WTC11 (cell line): ENCODE data around the gene CTDNEP1. TPM values are rescaled to one million over a fixed set of nuclear protein-coding genes. Genes with fewer than 3 reads are reported as not detected.

Source experiments
- ATF6 ChIP-seq: sonication (generic); formaldehyde crosslinking; IDR thresholded peaks from 2 replicates; pipeline ENCODE4 v1.8.1; 2023; ENCODE audit warnings: mild to moderate bottlenecking, missing genetic modification reagents
- CDX4 ChIP-seq: fragments of 250-450 bp; sonication (Bioruptor Pico); IDR thresholded peaks from 2 replicates; pipeline ENCODE4 v1.9.0; 2021; ENCODE audit warnings: moderate library complexity, mild to moderate bottlenecking, inconsistent platforms, borderline replicate concordance
- CREB1 ChIP-seq: sonication (generic); formaldehyde crosslinking; IDR thresholded peaks from 2 replicates; pipeline ENCODE4 v1.8.0; 2023; ENCODE audit warnings: mild to moderate bottlenecking, missing genetic modification reagents
- CREM ChIP-seq: sonication (generic); formaldehyde crosslinking; IDR thresholded peaks from 2 replicates; pipeline ENCODE4 v1.8.1; 2022; ENCODE audit warnings: mild to moderate bottlenecking, missing genetic modification reagents, moderate library complexity
- ETV6 ChIP-seq: sonication (generic); formaldehyde crosslinking; IDR thresholded peaks from 2 replicates; pipeline ENCODE4 v1.8.1; 2022; ENCODE audit warnings: mild to moderate bottlenecking, missing genetic modification reagents
- FOXJ3 ChIP-seq: sonication (generic); formaldehyde crosslinking; IDR thresholded peaks from 2 replicates; pipeline ENCODE4 v1.9.0; 2021; ENCODE audit warnings: missing genetic modification reagents, mild to moderate bottlenecking, borderline replicate concordance
- FOXP1 ChIP-seq: sonication (generic); formaldehyde crosslinking; IDR thresholded peaks from 2 replicates; pipeline ENCODE4 v1.8.0; 2022; ENCODE audit warnings: missing genetic modification reagents, mild to moderate bottlenecking, moderate library complexity, borderline replicate concordance
- GABPB1 ChIP-seq: sonication (generic); formaldehyde crosslinking; IDR thresholded peaks from 2 replicates; pipeline ENCODE4 v1.8.1; 2023; ENCODE audit warnings: mild to moderate bottlenecking, missing genetic modification reagents
- GTF2I ChIP-seq: fragments of 250-450 bp; sonication (Bioruptor Pico); conservative IDR thresholded peaks from 2 replicates; pipeline ENCODE4 v1.4.0; 2021; ENCODE audit warnings: mild to moderate bottlenecking
- HMGA2 ChIP-seq: fragments of 250-450 bp; sonication (Bioruptor Pico); IDR thresholded peaks from 2 replicates; pipeline ENCODE4 v1.4.0; 2021; ENCODE audit warnings: mild to moderate bottlenecking, moderate library complexity
- JAZF1 ChIP-seq: fragments of 250-450 bp; sonication (Bioruptor Pico); IDR thresholded peaks from 2 replicates; pipeline ENCODE4 v1.9.0; 2021; ENCODE audit warnings: moderate library complexity, mild to moderate bottlenecking, inconsistent platforms
- KAT7 ChIP-seq: sonication (generic); formaldehyde crosslinking; IDR thresholded peaks from 2 replicates; pipeline ENCODE4 v1.8.1; 2023; ENCODE audit warnings: missing genetic modification reagents, mild to moderate bottlenecking, borderline replicate concordance
- MLX ChIP-seq: sonication (generic); formaldehyde crosslinking; IDR thresholded peaks from 2 replicates; pipeline ENCODE4 v1.8.1; 2023; ENCODE audit warnings: mild to moderate bottlenecking, missing genetic modification reagents, moderate library complexity
- NFYB ChIP-seq: sonication (generic); formaldehyde crosslinking; conservative IDR thresholded peaks from 2 replicates; pipeline ENCODE4 v1.8.0; 2022; ENCODE audit warnings: low read depth, missing genetic modification reagents
- NR3C1 ChIP-seq: sonication (generic); formaldehyde crosslinking; conservative IDR thresholded peaks from 2 replicates; pipeline ENCODE4 v1.8.1; 2023; ENCODE audit warnings: low read depth, mild to moderate bottlenecking, missing genetic modification reagents
- OVOL2 ChIP-seq: fragments of 250-450 bp; sonication (Bioruptor Pico); IDR thresholded peaks from 2 replicates; pipeline ENCODE4 v1.9.0; 2021; ENCODE audit warnings: mild to moderate bottlenecking, borderline replicate concordance
- SMAD3 ChIP-seq: sonication (generic); formaldehyde crosslinking; IDR thresholded peaks from 2 replicates; pipeline ENCODE4 v1.8.0; 2022; ENCODE audit warnings: missing genetic modification reagents, mild to moderate bottlenecking, borderline replicate concordance
- SP1 ChIP-seq: sonication (generic); formaldehyde crosslinking; conservative IDR thresholded peaks from 2 replicates; pipeline ENCODE4 v1.8.1; 2022; ENCODE audit warnings: missing genetic modification reagents
- TP53 ChIP-seq: sonication (generic); formaldehyde crosslinking; IDR thresholded peaks from 2 replicates; pipeline ENCODE4 v1.8.1; 2023; ENCODE audit warnings: mild to moderate bottlenecking, missing genetic modification reagents
- ZBTB21 ChIP-seq: sonication (generic); formaldehyde crosslinking; IDR thresholded peaks from 2 replicates; pipeline ENCODE4 v1.8.1; 2023; ENCODE audit warnings: mild to moderate bottlenecking, missing genetic modification reagents, borderline replicate concordance
- ZNF219 ChIP-seq: sonication (generic); formaldehyde crosslinking; IDR thresholded peaks from 2 replicates; pipeline ENCODE4 v1.8.0; 2023; ENCODE audit warnings: missing genetic modification reagents, mild to moderate bottlenecking, borderline replicate concordance
- ZNF317 ChIP-seq: sonication (generic); formaldehyde crosslinking; IDR thresholded peaks from 2 replicates; pipeline ENCODE4 v1.8.1; 2023; ENCODE audit warnings: low read depth, mild to moderate bottlenecking, moderate library complexity, missing genetic modification reagents, borderline replicate concordance
- ZNF512 ChIP-seq: sonication (generic); formaldehyde crosslinking; IDR thresholded peaks from 2 replicates; pipeline ENCODE4 v1.8.1; 2022; ENCODE audit warnings: missing genetic modification reagents, borderline replicate concordance
- total RNA-seq: library from RNA; stranded (reverse); gene quantifications from 3 replicates; pipeline ENCODE4 v1.2.3, GENCODE V29; 2021
- TF ChIP-seq, protein P1 (sequence below): sonication (generic); formaldehyde crosslinking; IDR thresholded peaks from 2 replicates; pipeline ENCODE4 v1.8.1; 2023; ENCODE audit warnings: mild to moderate bottlenecking, missing genetic modification reagents
- TF ChIP-seq, protein P2 (sequence below): sonication (generic); formaldehyde crosslinking; IDR thresholded peaks from 2 replicates; pipeline ENCODE4 v1.8.0; 2022; ENCODE audit warnings: mild to moderate bottlenecking, missing genetic modification reagents
- TF ChIP-seq, protein P3 (sequence below): fragments of 250-450 bp; sonication (Bioruptor Pico); conservative IDR thresholded peaks from 2 replicates; pipeline ENCODE4 v1.9.0; 2021; ENCODE audit warnings: mild to moderate bottlenecking
- TF ChIP-seq, protein P4 (sequence below): fragments of 250-450 bp; sonication (Bioruptor Pico); IDR thresholded peaks from 2 replicates; pipeline ENCODE4 v1.8.0; 2021; ENCODE audit warnings: mild to moderate bottlenecking
- TF ChIP-seq, protein P5 (sequence below): fragments of 250-450 bp; sonication (Bioruptor Pico); IDR thresholded peaks from 2 replicates; pipeline ENCODE4 v1.9.0; 2021; ENCODE audit warnings: mild to moderate bottlenecking

The CTDNEP1 gene
- total RNA-seq, 1 experiment from 2014 or later: 127 TPM

DNA sequence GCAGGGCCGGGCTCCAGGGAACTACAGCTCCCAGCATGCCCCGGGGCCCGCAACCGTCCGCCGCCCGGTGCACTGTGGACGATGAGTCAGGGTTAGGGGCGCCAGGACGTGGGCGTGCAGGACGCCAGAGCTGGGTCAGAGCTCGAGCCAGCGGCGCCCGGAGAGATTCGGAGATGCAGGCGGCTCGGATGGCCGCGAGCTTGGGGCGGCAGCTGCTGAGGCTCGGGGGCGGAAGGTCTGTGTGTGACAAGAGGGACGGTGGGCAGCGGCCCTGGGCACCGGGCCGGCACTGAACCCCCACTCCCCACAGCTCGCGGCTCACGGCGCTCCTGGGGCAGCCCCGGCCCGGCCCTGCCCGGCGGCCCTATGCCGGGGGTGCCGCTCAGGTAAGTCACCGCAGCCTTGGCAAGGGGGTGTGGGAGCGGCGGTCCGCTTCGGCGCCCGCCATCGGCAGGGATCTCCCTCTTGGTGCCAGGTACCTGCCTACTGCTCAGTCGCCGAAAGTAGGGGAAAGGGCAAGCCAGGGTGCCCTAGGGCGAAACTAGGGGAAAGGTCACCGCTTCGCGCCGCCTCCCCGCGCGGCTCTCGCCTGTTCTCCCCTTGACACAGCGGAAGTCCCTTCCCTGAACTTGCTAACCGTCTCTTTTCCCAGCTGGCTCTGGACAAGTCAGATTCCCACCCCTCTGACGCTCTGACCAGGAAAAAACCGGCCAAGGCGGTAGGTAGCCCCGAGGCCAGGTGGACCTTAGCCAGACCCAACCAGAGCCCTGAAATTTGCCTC, 31.5 kb downstream of the CTDNEP1 start, which contains the start of the genes ACADVL and DLG4 (continued):
- TF ChIP-seq FOXJ3 (CRISPR knock-in tag): no peak
- TF ChIP-seq, protein P1, sequence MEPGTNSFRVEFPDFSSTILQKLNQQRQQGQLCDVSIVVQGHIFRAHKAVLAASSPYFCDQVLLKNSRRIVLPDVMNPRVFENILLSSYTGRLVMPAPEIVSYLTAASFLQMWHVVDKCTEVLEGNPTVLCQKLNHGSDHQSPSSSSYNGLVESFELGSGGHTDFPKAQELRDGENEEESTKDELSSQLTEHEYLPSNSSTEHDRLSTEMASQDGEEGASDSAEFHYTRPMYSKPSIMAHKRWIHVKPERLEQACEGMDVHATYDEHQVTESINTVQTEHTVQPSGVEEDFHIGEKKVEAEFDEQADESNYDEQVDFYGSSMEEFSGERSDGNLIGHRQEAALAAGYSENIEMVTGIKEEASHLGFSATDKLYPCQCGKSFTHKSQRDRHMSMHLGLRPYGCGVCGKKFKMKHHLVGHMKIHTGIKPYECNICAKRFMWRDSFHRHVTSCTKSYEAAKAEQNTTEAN (CRISPR knock-in tag): no peak
- no peak; the same call in 1 of the 2 replicates for TF ChIP-seq HMGA2 (CRISPR knock-in tag)
- no peak for TF ChIP-seq KAT7 (CRISPR knock-in tag)
- no peak for TF ChIP-seq JAZF1 (CRISPR knock-in tag)
- TF ChIP-seq CREB1: no peak
- no peak for TF ChIP-seq TP53
- TF ChIP-seq, protein P2, sequence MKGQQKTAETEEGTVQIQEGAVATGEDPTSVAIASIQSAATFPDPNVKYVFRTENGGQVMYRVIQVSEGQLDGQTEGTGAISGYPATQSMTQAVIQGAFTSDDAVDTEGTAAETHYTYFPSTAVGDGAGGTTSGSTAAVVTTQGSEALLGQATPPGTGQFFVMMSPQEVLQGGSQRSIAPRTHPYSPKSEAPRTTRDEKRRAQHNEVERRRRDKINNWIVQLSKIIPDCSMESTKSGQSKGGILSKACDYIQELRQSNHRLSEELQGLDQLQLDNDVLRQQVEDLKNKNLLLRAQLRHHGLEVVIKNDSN (CRISPR knock-in tag): no peak; the same call in 1 of the 2 replicates
- TF ChIP-seq SP1 (CRISPR knock-in tag): no peak
- no peak; the same call in none of the 2 replicates for TF ChIP-seq ETV6 (CRISPR knock-in tag)
- peak; percentile 60; the same call in 1 of the 2 replicates for TF ChIP-seq GABPB1
- TF ChIP-seq FOXP1 (CRISPR knock-in tag): peak; percentile 48; the same call in 1 of the 2 replicates
- TF ChIP-seq, protein P3, sequence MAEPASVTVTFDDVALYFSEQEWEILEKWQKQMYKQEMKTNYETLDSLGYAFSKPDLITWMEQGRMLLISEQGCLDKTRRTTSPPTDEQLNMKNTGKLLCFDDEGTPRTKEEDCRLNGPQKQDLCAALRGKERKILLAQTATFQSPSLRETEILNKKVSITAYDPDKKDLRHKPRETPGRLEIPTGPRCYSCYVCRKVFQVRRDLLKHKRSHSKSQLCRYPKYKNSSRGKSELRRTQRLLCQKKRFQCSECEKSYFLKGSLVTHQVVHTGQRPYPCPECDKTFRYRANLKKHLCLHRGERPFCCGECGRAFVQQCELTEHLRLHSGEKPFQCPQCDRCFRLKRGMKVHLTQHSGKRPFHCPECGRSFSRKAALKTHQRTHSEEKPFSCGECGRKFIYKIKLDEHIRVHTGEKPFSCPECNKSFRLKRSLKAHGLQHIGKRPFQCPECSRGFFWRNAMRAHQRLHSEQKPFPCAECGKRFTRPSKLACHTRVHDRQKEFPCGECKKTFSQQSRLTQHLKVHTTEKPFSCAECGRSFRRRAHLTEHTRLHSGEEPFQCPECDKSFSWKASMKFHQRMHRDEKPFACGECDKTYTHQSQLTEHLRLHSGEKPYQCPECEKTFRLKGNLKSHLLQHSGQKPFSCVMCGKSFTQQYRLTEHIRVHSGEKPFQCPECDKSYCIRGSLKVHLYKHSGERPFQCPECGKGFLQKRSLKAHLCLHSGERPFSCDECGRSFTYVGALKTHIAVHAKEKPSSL (CRISPR knock-in tag): no peak
- peak; percentile 57; the same call in 1 of the 2 replicates for TF ChIP-seq CREM (CRISPR knock-in tag)
- no peak for TF ChIP-seq ZNF317
- TF ChIP-seq, protein P4, sequence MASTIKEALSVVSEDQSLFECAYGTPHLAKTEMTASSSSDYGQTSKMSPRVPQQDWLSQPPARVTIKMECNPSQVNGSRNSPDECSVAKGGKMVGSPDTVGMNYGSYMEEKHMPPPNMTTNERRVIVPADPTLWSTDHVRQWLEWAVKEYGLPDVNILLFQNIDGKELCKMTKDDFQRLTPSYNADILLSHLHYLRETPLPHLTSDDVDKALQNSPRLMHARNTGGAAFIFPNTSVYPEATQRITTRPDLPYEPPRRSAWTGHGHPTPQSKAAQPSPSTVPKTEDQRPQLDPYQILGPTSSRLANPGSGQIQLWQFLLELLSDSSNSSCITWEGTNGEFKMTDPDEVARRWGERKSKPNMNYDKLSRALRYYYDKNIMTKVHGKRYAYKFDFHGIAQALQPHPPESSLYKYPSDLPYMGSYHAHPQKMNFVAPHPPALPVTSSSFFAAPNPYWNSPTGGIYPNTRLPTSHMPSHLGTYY: no peak; the same call in 1 of the 2 replicates
- no peak for TF ChIP-seq MLX (CRISPR knock-in tag)
- TF ChIP-seq OVOL2: no peak
- TF ChIP-seq GTF2I (CRISPR knock-in tag): no peak
- no peak; the same call in 1 of the 2 replicates for TF ChIP-seq CDX4 (CRISPR knock-in tag)
- no peak for TF ChIP-seq ATF6 (CRISPR knock-in tag)
- no peak for TF ChIP-seq NFYB
- TF ChIP-seq SMAD3 (CRISPR knock-in tag): 0 out of 2 replicates have a peak, but pooled peaks have one; percentile 19
- TF ChIP-seq ZNF512 (CRISPR knock-in tag): no peak
- TF ChIP-seq ZBTB21 (CRISPR knock-in tag): no peak
- TF ChIP-seq NR3C1 (CRISPR knock-in tag): no peak
- TF ChIP-seq, protein P5, sequence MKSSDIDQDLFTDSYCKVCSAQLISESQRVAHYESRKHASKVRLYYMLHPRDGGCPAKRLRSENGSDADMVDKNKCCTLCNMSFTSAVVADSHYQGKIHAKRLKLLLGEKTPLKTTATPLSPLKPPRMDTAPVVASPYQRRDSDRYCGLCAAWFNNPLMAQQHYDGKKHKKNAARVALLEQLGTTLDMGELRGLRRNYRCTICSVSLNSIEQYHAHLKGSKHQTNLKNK: no peak; the same call in 1 of the 2 replicates
- no peak for TF ChIP-seq ZNF219 (CRISPR knock-in tag)
